Measurements from ENCODE around the gene IZUMO3.

DNA sequence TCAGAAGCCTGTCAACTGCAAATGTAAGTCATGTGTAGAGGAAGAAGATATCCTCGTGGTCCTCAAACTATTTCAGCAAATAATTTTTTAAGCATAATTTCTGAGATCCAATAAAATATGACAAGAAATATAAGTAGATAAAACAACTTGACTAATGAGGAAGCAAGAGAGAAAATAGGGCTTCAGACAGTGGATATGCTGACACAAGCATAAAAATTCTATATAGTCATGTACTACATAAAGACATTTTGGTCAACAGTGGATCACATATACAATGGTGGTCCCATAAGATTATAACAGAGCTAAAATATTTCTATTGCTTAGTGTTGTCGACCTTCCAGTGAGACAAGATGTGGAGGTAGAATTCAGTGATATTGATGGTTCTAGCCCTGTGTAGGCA lies 42.2 kb upstream of the IZUMO3 start:
- TF ChIP-seq REST (IDR thresholded peaks at IDR 0.05; ENCODE audit: borderline replicate concordance) (no peak), CTCF (IDR thresholded peaks at IDR 0.05; ENCODE audit: poor library complexity, severe bottlenecking) (no peak), EP300 (conservative IDR thresholded peaks at IDR 0.05; ENCODE audit: poor library complexity, severe bottlenecking) (no peak), EZH2 (IDR thresholded peaks at IDR 0.05; ENCODE audit: borderline replicate concordance, insufficient read depth, low read length, poor library complexity, severe bottlenecking) (no peak)
